HG03432 (cell line): Measurements from ENCODE around the gene FAM204A.
A peak's percentile ranks its signal among the peaks of the same experiment; 100 is the strongest.

Experiments
- ATAC-seq: cut with Tn5 transposase; IDR thresholded peaks from one replicate; pipeline ENCODE4 v1.9.1; 2021; ENCODE audit warnings: mild to moderate bottlenecking, moderate library complexity; ENCODE audit not compliant: unreplicated experiment

FAM204A gene

GRCh38 chr10:118286051-118286838 is 55.9 kb downstream of the FAM204A start:
- ATAC-seq: no peak

- ATAC-seq: no peak
Observed at GRCh38 chr10:118282670-118283069, 59.5 kb downstream of the FAM204A start.

- no peak for ATAC-seq
Observed at GRCh38 chr10:118278649-118279048, 63.5 kb downstream of the FAM204A start.

GRCh38 chr10:118277871-118278270 is 64.3 kb downstream of the FAM204A start:
- ATAC-seq: no peak

- ATAC-seq: no peak
Observed at GRCh38 chr10:118276727-118277126, 65.4 kb downstream of the FAM204A start.

- ATAC-seq: no peak
Observed at GRCh38 chr10:118276204-118276603, 65.9 kb downstream of the FAM204A start.

- ATAC-seq: no peak
Observed at GRCh38 chr10:118273662-118274061, 68.5 kb downstream of the FAM204A start.

GRCh38 chr10:118272767-118273166 is 69.4 kb downstream of the FAM204A start:
- no peak for ATAC-seq

GRCh38 chr10:118272149-118272721 is 69.9 kb downstream of the FAM204A start:
- ATAC-seq: no peak

- ATAC-seq: no peak
Observed at GRCh38 chr10:118271671-118272070, 70.5 kb downstream of the FAM204A start.

GRCh38 chr10:118266098-118266748 is 75.9 kb downstream of the FAM204A start:
- no peak for ATAC-seq

GRCh38 chr10:118264838-118265470 is 77.2 kb downstream of the FAM204A start:
- no peak for ATAC-seq

- ATAC-seq: no peak
Observed at GRCh38 chr10:118264252-118264651, 77.9 kb downstream of the FAM204A start.

- no peak for ATAC-seq
Observed at GRCh38 chr10:118262538-118262937, 79.6 kb downstream of the FAM204A start.

GRCh38 chr10:118259288-118259906 is 82.7 kb downstream of the FAM204A start:
- peak; percentile 71 for ATAC-seq

- ATAC-seq: no peak
Observed at GRCh38 chr10:118258285-118258684, 83.8 kb downstream of the FAM204A start.

- ATAC-seq: no peak
Observed at GRCh38 chr10:118256825-118257570, 85.1 kb downstream of the FAM204A start.

GRCh38 chr10:118256209-118256608 is 85.9 kb downstream of the FAM204A start:
- no peak for ATAC-seq

- no peak for ATAC-seq
Observed at GRCh38 chr10:118255355-118255754, 86.8 kb downstream of the FAM204A start.

GRCh38 chr10:118254654-118255053 is 87.5 kb downstream of the FAM204A start:
- no peak for ATAC-seq
